ENCODE data around the gene KCNMA1.

KCNMA1 gene

DNA sequence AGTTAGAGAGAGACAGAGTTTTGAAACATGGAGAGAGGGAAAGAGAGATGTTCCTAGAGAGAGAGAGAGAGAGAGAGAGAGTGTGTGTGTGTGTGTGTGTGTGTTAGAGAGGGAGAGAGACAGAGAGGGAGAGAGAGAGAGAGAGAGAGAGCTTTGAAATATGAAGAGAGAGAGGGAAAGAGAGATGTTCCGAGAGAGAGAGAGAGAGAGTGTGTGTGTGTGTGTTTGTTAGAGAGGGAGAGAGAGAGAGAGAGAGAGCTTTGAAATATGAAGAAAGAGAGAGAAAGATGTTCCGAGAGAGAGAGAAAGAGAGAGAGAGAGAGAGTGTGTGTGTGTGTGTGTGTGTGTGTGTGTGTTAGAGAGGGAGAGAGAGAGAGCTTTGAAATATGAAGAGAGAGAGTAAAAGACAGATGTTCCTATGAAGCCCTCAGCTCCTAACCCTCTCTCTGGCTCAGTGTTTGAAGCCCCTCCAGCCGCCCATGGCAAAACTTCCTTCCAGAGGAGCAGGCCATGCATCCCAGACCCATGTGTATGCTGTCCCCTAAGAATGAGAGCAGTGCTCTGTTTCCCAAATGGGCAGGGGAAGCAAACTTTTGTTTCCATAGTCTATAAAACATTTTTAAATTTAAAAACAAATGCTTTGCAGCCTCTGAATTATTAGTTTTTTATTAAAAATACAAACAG, 130.9 kb downstream of the KCNMA1 start:
- DNase-seq (ENCODE audit: low read depth) = no peak

DNA sequence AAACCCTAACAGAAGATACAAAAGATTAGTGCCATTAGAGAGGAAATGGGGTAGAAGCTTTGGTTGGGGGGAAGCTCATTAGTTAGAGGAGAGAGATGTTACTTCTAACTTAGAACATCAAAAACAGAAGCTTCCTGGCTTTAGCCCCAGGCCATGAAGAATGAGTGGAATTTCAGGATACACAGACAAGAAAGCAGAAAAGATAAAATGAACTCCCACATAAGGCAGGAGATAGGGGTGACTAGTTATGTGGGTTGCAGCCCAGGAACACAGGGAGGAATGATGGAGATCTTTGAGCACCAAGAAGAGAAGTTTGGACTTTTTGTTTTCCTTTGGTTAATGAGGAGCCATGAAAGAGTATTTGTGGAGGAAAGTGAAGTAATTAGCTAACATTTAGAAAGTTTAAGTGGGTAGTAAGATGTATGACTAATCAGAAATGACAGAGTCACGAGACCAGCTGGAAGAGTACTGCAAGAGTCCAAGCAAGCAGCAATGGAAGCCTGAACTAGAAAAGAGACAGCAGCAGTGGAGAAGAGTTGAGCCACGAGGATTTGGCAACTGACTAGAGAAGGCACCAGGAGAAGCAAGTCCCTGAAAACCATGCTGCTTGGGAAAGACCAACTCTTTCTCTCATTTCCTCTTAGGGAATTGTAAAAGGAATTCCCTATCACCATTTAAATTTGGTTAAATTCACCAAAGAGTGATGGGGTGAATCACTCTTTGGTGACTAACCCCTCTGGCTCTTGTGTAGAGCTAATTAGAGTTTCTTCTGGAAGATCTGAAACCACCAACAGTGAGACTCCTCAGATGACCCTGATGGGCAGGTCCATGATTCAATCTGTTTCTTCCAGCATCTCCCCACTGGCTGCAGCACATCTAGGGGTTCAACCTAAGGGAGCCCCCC, 131.9 kb downstream of the KCNMA1 start:
- DNase-seq (ENCODE audit: low read depth) = no peak

DNA sequence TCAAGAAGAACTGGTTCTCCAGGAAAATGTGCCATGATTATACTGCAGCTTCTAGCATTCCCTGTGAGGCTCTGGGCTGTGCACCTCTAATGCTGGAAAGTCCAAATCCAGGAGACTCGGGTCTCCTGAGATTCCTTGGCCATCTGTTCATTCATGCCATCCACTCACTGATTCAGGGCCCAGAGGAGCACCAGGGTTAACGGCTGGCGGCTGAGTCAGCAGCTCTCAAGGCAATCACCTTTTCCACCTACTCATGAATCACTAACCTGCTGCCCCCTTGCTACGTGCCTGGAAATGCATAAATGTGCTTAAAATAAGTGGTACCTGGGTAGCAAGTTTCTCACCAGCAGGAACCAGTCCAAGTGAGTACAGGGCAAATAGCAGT, 132.7 kb downstream of the KCNMA1 start:
- DNase-seq (ENCODE audit: low read depth) = no peak

DNA sequence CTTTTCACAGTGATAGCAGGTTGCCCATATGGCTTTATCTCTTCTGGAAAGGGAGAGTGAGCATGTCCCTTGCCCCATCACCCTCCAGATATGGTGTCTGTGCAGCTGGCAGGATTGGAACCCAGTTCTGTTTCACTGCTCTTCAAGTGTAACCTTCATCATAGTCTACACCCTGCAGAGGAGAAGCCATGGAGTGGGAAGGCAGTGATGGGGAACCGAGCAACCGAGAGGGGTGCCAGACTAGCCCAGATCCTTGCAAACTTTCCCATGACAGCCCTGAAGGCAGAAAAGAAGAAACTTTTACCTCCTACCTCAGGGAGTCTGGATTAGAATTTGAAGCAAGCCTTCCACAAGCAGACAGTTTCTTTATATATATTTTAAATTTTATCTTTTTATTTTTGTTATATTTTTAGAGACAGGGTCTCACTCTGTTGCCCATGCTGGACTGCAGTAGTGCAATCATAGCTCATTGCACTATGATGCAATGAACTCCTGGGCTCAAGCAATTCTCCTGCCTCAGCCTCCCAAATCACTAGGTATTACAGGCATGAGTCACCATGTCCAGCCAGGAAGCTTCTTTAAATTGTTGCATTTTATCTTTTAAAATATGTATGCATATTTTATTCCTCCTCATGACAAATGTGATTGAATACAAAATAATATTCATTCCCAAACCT, 133.3 kb downstream of the KCNMA1 start:
- DNase-seq (ENCODE audit: low read depth) = no peak

DNA sequence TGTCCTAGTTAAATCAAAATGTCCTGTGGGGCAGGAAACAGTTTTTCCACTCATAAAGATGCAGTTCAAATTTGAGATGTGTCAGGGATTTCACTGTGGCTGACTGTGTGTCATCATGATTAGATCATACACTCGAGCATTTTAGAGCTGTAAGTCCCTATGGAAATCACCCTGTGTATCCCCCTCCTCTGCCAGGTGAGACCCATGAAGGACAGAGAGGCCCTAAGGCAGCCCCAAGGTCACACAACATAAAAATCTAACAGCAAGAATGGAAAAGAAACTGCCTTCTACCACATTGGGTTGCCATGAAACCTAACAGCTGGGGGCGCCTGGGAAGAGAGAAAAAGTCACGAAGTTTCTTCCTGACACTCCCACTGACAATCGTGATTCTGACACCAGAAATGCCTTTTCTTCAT, 135.8 kb downstream of the KCNMA1 start:
- DNase-seq (ENCODE audit: low read depth) = no peak

DNA sequence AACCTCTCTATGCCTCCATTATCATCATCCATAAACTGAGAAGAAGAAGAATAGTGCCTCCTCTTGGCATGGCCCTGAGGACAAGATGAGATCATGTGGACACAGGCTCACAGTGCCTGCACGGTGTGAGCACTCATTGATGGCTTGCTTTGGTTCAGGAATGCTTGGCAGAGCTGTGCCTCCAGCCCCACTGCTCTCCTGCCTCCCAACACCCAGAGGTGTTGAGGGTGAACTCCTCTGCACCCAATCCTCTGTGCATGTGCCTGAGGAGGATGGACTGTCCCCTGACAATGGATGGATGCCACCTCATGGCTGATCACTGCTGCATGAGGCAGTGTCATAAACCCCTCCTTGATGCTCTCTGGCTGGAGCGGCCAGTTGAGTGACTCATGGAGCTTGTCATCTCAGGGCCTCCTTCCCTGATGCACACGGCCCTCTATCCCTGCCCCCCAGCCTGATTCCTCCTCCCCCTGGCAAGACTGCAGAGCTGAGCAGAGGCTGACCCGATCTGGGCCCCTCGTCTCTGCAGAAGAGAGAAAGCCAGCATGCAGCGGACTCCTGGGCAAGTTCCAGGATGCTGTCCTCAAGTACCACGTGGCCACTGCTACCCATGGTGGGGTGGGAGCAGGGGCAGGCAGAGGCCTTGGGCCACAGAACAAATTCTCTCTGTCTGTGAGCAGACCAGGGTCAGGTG, 136.3 kb downstream of the KCNMA1 start:
- no peak for DNase-seq (ENCODE audit: low read depth)

DNA sequence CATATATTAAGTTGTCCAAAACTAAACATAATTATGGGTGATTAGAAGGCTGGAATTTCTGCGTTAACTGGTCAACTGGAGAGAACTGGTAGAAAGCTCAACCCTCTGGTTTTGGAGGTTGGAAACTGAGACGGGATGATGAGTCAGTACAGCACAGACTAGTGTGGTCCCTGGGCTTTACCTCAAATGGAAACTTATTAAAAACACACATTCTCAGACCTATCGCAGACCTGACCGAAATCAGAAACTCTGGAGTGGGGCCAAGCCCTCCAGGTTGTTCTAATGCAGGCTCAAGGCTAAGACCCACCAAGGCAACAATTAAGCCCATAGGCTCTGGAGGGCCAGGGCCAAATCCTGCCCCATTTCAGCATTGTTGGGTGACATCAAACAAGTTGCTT, 136.9 kb downstream of the KCNMA1 start:
- DNase-seq (ENCODE audit: low read depth) = no peak

DNA sequence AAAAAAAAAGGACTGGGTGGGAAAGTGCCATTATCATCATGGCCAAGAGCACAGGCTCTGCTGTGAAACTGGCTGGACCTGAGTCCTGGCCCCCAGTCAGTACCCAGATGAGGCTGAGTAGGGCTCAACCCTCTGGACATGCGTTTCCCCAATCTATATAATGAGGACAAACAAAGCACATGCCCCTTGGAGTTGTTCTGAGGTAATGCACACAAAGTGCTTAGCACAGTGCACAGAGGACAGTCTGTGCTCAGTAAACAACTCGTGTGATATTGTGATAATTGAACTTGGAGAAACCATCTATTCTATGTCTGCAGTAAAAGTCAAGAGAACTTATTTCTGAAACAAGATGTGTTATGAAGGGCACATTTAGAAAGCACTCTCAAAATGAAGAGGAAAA, 138.8 kb downstream of the KCNMA1 start:
- DNase-seq (ENCODE audit: low read depth) = no peak

DNA sequence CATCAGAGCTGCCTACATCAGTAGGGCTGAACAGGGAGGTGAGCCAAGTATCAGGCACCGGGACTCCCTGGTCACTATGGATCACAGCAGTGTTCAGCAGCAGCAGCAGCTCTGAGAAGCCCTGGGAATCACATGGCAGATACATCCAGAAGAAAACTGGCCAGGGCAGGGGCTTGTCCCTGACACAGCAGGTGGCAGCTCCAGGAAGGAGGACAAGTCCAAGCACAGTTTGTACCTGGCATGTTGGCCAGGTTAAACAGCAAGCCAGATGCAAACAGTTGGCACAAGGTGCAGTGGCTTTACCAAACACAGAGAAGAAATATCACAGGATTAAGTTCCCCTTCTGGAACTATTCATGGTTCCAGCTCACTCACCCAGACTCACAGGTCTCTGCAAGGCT, 139.4 kb downstream of the KCNMA1 start:
- DNase-seq (ENCODE audit: low read depth) = no peak

DNA sequence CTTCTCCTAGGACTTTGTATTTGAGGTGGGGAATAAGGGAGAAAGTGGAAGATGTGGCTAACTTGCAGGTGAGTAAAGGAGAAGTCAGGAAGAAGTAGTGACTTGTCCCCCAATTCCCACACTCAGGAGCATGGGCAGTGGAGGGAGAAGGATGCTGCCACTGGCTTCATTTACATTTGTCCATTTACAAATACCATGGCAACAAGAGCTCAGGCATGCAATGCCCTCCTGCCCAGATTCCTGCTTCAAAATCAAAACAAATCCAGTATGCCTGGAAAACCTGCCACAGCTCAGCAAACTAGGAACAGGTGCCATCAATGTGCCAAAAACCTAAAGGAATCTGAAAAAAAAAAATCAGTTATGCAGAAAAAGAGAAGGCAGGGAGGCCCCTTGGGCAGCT, 139.9 kb downstream of the KCNMA1 start:
- DNase-seq (ENCODE audit: low read depth) = no peak

DNA sequence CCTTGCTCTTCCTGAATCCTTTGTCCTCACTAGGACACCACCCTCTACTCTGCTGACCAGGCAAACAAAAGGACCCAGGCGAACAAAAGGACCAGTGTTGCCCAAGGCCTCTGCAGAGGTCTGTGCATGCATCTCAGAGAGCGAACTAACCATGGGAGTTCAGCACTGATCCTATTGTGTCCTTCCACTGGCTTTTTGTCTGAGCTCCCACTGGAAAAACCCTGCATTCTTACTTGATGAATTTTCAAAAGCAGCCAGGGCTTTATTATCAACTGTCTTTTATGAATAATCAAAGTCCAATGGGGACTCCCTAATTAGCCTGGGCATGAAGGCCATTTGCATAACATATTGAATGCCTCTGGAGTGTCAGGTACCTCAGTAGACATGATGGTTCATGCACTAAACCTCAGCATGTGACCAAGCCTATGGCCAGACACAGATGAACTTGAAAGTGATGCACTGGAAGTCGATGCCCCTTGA, 140.6 kb downstream of the KCNMA1 start:
- DNase-seq (ENCODE audit: low read depth) = no peak

DNA sequence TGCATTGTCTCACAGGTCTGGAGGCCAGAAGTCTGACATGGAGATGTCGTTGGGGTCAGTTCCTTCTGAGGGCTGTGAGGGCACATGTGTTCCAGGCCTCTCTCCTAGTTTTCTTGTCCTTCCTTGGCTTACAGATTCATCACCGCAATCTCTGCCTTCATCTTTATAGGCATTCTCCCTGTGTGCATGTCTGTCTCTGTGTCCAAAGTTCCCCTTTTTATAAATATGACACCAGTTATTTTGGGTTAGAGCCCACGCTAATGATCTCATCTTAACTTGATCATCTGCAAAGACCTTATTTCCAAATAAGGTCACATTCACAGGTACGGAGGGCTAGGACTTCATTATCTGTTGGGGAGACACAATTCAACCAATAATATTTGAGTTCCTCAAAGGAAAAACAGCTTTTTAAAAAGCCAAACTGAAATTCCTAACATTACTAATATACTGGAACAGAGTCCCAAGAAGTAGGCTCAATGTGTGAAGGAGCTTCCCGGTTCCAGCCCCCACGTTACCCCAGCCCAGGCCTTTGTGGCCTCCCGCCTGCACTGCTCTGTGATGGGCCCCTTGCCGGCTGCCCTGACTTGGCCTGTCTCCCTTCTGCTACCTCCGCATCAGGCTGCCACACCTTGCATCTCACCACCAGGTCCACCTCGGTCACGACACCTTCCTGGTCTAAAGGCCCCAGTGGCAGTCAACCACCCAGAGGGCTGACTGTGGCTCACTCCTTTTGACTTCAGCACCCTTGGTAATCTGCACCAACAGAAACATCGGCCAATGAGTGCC, 142.7 kb downstream of the KCNMA1 start:
- DNase-seq (ENCODE audit: low read depth) = no peak

DNA sequence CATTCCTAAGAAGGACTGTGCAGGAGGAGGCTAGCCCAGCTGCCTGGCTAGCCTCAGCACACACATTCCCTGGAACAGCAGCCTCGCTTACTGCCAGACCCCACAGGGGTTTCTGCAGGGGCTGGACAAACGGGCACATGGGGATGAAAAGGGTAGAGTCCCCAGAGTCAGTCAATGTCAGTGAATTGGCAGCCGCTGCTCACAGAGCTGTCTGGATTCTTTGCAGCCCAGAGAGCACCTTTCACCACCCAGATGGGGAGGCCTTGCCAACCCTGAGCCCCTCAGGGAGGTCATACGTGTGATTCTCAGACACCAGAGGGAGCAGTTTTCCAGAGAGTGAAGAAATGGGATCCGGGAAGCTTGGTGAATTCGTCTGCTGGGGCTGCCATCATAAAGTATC, 143.3 kb downstream of the KCNMA1 start:
- DNase-seq (ENCODE audit: low read depth) = no peak

DNA sequence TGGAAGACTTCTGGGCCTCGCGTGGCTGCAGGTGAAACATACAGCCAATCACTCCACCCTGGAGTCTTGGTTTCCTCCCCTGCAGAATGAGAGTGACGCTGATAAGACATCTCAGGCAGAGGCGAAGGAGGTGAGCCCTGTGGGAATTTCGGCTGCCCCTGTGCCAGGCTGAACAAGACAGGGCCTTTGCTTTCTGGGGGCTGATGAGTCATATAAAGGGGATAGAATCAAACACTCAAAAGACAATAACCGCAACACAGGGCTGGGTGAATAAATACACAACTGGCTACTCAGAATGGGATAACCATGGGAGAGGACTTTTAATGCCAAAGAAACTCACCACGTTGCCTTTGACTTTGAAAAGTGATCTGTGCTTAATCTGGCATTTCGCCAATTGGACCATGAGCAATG, 143.8 kb downstream of the KCNMA1 start:
- DNase-seq (ENCODE audit: low read depth) = no peak

DNA sequence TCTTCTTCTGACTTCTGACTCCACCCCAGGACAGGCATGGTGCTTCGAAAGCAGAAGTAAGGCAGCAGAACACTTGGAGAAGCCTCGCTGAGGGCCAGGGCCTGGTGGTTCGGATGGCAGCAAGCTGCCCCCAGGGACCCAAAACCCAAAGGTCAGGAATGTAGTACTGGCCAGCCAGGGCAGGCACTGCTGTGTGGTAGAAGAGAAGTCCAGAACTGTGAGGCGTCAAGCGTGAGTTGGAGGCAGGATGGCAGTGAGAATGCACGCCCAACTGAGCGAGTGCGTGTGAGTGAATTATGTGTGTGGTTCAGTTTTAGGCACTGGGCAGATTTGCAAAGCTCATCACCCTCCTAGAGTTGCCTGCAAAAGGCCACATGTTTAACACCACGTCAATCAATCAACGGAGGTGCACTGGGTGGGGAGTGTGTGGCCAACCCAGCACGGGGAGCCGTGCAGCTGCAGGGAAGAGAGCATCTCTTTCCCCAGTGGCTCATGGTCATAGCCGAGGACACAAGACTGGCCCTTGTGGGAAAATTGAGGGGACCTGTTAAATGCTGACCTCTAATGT, 144.3 kb downstream of the KCNMA1 start:
- no peak for DNase-seq (ENCODE audit: low read depth)

DNA sequence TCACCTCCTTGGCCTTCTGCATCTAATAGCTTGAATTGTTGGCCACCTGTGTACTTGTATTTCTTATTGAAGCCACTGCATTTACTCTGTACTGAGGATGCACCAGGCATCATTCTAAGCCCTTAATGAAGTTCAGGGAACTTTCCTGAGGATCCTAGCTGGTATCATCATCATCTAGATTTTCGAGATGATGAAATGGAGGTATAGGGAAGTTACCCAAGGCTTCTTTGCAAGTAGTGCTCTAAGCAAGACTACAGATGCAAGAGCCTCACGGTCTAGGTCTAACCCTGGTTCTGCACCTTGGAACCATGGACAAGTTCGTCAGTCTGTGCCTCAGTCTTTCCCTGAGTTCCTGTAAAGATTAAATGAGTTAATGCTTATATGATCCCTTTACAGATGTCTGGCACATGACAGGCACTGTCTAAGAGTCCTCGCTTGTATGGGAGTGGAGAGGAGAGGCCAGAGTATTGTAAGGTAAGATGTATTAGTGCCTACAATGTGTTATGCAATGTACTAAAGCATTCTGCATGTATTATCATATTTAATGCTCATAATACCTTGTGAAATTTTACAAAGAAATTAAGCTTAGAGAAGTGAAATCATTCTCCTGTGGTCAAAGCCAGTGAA, 145.1 kb downstream of the KCNMA1 start:
- no peak for DNase-seq (ENCODE audit: low read depth)

DNA sequence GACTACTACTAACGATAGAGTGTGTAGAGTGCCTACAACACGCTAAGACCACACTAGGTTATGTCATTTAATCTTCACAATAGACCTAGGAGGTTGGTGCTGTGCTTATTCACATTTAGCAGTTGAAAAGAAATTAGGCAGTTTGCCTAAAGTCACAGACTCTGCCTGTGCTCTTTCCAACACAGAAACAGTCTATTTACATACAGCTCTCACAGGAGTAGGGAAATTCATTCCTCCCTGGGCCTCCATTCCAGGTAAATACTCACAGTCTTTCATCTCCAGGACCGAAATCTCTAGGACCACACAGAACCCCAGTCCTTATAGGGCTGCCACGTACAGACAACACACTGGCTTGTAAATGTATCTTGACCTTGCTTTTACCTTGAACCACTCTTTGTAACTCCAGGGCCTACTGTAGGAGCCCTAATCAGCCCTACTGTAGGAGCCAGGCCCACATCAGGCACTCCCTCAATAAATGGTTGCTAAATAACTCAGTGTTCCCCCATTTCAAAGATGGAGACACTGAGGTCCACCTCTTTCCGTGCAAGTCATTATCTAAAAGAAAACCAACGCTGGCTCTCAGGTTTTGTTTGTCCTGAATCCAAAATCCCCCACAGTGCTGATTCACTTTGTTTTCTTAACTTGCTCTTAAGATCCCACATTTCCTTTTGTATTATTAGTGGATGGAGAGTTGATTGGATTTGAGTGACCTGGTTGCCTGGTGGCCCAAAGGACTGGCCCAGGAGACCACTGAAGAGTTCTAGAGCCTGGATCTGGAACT, 146.9 kb downstream of the KCNMA1 start:
- DNase-seq (ENCODE audit: low read depth) = no peak

DNA sequence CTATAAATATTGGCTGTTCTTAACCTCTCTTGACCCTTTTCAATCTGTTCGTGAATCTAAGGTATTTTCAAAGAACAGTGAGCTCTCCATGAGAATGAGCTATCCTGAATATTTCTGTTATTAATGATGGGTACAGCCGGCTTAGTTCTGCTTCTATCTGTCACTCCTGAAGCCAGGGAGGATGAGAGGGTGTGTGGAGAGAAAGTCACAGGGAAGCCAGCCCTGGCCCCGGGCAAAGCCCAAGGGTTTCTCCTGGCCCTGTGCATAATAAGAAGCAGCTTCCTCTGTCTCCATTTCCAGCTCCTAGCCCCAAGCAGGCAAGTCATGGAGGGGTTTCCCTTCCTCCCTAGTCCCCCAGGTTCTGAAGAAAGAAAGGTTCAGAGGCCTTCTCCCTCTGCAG, 151.1 kb downstream of the KCNMA1 start:
- no peak for DNase-seq (ENCODE audit: low read depth)

DNA sequence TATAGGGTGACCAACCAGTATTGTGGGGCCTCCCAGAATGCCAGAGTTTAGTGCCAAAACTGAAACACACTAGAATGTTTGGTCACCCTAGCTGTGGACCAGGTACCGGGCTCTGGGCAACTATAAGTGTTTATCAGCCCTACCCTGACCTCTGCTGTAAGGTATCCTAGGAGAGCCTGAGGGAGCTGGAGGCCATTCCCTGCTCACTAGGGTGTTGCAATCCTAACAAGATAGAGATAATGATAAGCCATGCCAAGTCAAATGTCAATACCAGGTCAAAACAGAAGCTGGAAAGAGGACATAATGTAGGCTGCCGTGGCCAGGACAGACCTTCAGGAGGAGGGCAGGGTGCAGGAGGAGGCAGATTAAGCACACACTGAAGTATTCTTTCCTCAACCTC, 151.8 kb downstream of the KCNMA1 start:
- no peak for DNase-seq (ENCODE audit: low read depth)

DNA sequence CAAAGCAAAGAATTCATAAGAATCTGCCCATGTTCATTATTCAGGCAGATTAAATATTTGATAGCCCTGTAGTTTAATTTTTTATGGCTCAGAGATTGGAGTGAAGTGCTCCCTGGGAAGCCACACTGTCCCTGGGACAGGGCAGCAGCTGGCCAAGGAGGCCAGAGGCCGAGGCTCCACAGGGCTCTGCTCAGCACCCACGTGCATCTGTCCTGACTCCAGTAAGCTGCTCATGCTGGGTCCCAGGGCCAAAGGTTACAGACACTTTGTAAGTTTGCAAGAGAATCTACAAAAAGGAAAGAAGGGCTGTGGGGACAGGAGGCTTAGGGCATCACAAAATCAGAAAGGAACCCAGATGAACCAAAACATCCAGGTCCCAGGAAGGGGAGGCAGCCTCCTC, 155.5 kb downstream of the KCNMA1 start:
- no peak for DNase-seq (ENCODE audit: low read depth)
